ENCODE measurements around the gene VRTN.

GRCh38 chr14:74394549-74394948 lies 46.3 kb downstream of the VRTN start:
- TF ChIP-seq CREM (IDR thresholded peaks at IDR 0.05; ENCODE audit: low read depth) (no peak), ARID4B (CRISPR knock-in tag; IDR thresholded peaks at IDR 0.05) (no peak), HES1 (IDR thresholded peaks at IDR 0.05; ENCODE audit: low read depth) (no peak), POLR3G (IDR thresholded peaks at IDR 0.05; ENCODE audit: extremely low read depth, insufficient read length, insufficient replicate concordance) (no peak), HDAC1 (IDR thresholded peaks at IDR 0.05) (no peak), TRIM28 (IDR thresholded peaks at IDR 0.05) (no peak), HIVEP1 (CRISPR knock-in tag; IDR thresholded peaks at IDR 0.05) (no peak)
